Loucy (cell line): Measurements from ENCODE around the gene KCNQ2.

ENCODE experiments used
- EZH2phosphoT487 ChIP-seq: fragments of 200-600 bp; IDR thresholded peaks from 2 replicates; pipeline ENCODE4 v1.6.1; 2018; ENCODE audit warnings: antibody characterized with exemption, mild to moderate bottlenecking, moderate library complexity, borderline replicate concordance
- TF ChIP-seq, protein P1 (sequence below): fragments of 200-600 bp; sonication (generic); conservative IDR thresholded peaks from 2 replicates; pipeline ENCODE4 v1.5.1; 2014; ENCODE audit warnings: mild to moderate bottlenecking, antibody characterized with exemption, low read length

DNA sequence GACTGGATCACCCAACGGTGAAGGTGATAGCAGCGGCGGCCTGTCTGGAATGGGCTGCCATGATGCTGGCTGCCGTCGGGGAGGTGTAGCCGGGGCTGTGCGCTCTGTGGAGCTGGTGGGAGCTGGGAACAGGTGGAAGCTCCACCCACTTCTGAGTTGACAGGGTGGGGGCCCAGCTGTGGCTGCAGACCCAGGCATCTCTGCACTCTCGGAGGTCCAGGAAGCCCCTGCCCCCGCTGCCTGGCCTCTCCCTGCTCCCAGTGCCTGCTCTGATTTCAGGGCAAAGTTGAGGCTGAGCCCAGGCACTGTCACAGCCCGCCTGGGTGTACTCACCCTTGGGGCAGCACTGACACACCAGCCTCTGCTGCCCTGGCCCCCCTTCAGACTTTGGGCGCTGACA is 93.2 kb downstream of the KCNQ2 start:
- TF ChIP-seq, protein P1, sequence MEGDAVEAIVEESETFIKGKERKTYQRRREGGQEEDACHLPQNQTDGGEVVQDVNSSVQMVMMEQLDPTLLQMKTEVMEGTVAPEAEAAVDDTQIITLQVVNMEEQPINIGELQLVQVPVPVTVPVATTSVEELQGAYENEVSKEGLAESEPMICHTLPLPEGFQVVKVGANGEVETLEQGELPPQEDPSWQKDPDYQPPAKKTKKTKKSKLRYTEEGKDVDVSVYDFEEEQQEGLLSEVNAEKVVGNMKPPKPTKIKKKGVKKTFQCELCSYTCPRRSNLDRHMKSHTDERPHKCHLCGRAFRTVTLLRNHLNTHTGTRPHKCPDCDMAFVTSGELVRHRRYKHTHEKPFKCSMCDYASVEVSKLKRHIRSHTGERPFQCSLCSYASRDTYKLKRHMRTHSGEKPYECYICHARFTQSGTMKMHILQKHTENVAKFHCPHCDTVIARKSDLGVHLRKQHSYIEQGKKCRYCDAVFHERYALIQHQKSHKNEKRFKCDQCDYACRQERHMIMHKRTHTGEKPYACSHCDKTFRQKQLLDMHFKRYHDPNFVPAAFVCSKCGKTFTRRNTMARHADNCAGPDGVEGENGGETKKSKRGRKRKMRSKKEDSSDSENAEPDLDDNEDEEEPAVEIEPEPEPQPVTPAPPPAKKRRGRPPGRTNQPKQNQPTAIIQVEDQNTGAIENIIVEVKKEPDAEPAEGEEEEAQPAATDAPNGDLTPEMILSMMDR: no peak
- TF ChIP-seq EZH2phosphoT487: no peak
